Natural killer cell treated with Interleukin-12 subunit alpha and Interleukin-12 subunit beta and Interleukin-15 and Interleukin-18, amount 100 ng/mL, for 72 hours (primary cell): Measurements from ENCODE around the gene TIMM21. TPM values are rescaled to one million over a fixed set of nuclear protein-coding genes. Genes with fewer than 3 reads are reported as not detected.
A peak's percentile ranks its signal among the peaks of the same experiment; 100 is the strongest.

Experiments used
- ATAC-seq, 2 donors: fragments of 150-1000 bp; cut with Tn5 transposase in 1 of 2; sonication (Bioruptor Pico), chemical (Tn5 transposase) in 1 of 2; 2 replicates each; pipeline ENCODE4 v1.10.0; 2021
- DNase-seq: peaks from one replicate; pipeline ENCODE4 v3.0.0; 2022; ENCODE audit warnings: low spot score
- H3K27ac Mint-ChIP-seq, 2 donors: 1 replicate in 1 of 2; 2 replicates in 1 of 2; pipeline ENCODE4 v1.8.0; 2022; ENCODE audit warnings: mixed read lengths in 2 of 2, mild to moderate bottlenecking in 1 of 2, moderate library complexity in 1 of 2
- H3K27me3 Mint-ChIP-seq, 2 donors: 1 replicate in 1 of 2; 2 replicates in 1 of 2; pipeline ENCODE4 v1.8.0; 2022; ENCODE audit warnings: mixed read lengths in 2 of 2
- H3K36me3 Mint-ChIP-seq: one replicate; pipeline ENCODE4 v1.8.0; 2022; ENCODE audit warnings: mixed read lengths
- H3K4me1 Mint-ChIP-seq, 2 donors: 1 replicate in 1 of 2; 2 replicates in 1 of 2; pipeline ENCODE4 v1.8.0; 2022; ENCODE audit warnings: low read depth in 2 of 2, mixed read lengths in 2 of 2, mild to moderate bottlenecking in 1 of 2
- H3K4me3 Mint-ChIP-seq: one replicate; pipeline ENCODE4 v1.8.0; 2022; ENCODE audit warnings: mixed read lengths
- H3K9me3 Mint-ChIP-seq: 2 replicates; pipeline ENCODE4 v1.8.0; 2022; ENCODE audit warnings: mixed read lengths
- total RNA-seq, 2 donors: library from RNA; stranded (reverse); gene quantifications; one replicate each; pipeline ENCODE4 v1.2.3, GENCODE V29; 2022

TIMM21 gene, protein sequence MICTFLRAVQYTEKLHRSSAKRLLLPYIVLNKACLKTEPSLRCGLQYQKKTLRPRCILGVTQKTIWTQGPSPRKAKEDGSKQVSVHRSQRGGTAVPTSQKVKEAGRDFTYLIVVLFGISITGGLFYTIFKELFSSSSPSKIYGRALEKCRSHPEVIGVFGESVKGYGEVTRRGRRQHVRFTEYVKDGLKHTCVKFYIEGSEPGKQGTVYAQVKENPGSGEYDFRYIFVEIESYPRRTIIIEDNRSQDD
- total RNA-seq, result 10 to 100 TPM; 36.3 to 39.3 TPM

GRCh38 chr18:74147779-74148542 lies at the start of gene TIMM21, which contains the start of gene FBXO15:
Gene TIMM21 (plus strand): TSS chr18:74148523. CDS start chr18:74148809, 286 bp downstream.
Gene FBXO15 (minus strand): TSS chr18:74147834. CDS start chr18:74147785, 49 bp downstream.
- peak within 1 kb of the TSS; percentile 98 to 100 for H3K27ac Mint-ChIP-seq
- peak within 1 kb of the TSS; percentile 97 for H3K4me3 Mint-ChIP-seq
- peaks cover 8% of the 10 kb centered on the region for H3K36me3 Mint-ChIP-seq
- H3K27me3 Mint-ChIP-seq, result peaks cover 3 to 7% of the 10 kb centered on the region in 2 donors
- H3K9me3 Mint-ChIP-seq, result no peaks in the 10 kb centered on the region
- ATAC-seq (peak; percentile 95), DNase-seq (peak; percentile 96)
- H3K4me1 Mint-ChIP-seq, result peaks cover 29 to 44% of the 10 kb centered on the region in 2 donors

DNA sequence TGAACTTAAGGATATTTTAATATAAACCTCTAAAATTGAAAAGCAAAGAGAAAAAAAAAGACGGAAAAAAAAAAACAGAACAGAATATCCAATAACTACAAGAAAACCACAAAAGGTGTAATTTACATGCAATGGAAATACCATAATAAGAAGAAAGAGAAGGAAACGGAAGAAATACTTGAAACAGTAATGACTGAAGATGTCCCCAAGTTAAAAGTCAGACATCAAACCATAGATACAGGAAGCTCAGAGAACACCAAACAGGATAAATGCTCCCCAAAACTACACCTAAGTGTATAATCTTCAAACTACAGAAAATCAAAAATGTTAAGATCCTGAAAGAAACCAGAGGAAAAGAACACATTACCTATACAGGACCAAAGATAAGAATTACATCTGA lies 39.9 kb upstream of the TIMM21 start:
- DNase-seq (no peak), ATAC-seq (no peak)
- H3K27me3 Mint-ChIP-seq, result peaks cover 9 to 32% of the 10 kb centered on the region in 2 donors
- H3K9me3 Mint-ChIP-seq, result peaks cover 15% of the 10 kb centered on the region
- H3K36me3 Mint-ChIP-seq, result peaks cover 18% of the 10 kb centered on the region
- no peak overlapping the region for H3K27ac Mint-ChIP-seq
- no peak overlapping the region for H3K4me3 Mint-ChIP-seq
- H3K4me1 Mint-ChIP-seq, result peaks cover 0 to 2% of the 10 kb centered on the region in 2 donors

DNA sequence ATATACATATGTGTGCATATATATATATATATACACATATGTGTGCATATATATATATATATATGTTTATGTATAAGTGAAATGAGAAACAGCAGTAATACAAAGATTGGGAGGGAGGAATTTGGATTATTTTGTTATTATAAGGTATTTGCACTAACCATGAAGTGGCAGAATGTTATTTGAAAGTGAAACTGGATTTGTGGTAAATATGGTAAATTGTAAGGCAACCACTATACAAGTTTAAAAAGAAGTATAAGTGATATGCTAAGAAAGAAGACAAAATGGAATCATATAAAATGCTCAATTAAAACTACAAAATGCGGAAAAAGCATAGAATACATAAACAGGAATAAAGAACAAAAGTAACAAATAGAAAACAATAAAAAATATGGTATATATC lies 38.2 kb upstream of the TIMM21 start:
- H3K27ac Mint-ChIP-seq, result no peak overlapping the region
- no peak overlapping the region for H3K4me3 Mint-ChIP-seq

DNA sequence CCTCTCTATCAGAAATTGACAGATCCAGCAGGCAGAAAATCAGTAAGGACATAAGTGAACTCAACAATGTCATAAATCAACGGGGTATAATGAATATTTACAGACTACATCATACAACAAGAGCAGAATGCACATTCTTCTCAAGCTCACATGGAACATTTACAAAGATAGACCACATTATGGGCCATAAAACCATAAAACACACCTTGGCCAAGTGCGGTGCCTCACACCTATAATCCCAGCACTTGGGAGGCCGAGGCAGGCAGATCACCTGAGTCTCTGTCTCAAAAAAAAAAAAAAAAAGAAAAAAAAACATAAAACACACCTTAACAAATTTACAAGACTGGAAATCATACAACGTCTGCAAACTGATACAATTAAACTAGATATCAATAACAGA lies 37.3 kb upstream of the TIMM21 start:
- H3K4me1 Mint-ChIP-seq, result peaks cover 0 to 2% of the 10 kb centered on the region in 2 donors
- H3K4me3 Mint-ChIP-seq, result no peak overlapping the region
- peaks cover 3 to 14% of the 10 kb centered on the region in 2 donors for H3K27me3 Mint-ChIP-seq
- DNase-seq, result no peak
- H3K9me3 Mint-ChIP-seq, result peaks cover 14% of the 10 kb centered on the region
- H3K36me3 Mint-ChIP-seq, result peaks cover 15% of the 10 kb centered on the region
- no peak for ATAC-seq
- no peak overlapping the region for H3K27ac Mint-ChIP-seq

More for the DNA sequence above, 38.2 kb upstream of the TIMM21 start:
- H3K4me1 Mint-ChIP-seq, result peaks cover 0 to 2% of the 10 kb centered on the region in 2 donors
- H3K36me3 Mint-ChIP-seq, result peaks cover 15% of the 10 kb centered on the region
- H3K27me3 Mint-ChIP-seq, result peaks cover 3 to 18% of the 10 kb centered on the region in 2 donors
- ATAC-seq (no peak), DNase-seq (no peak)
- H3K9me3 Mint-ChIP-seq, result peaks cover 14% of the 10 kb centered on the region

DNA sequence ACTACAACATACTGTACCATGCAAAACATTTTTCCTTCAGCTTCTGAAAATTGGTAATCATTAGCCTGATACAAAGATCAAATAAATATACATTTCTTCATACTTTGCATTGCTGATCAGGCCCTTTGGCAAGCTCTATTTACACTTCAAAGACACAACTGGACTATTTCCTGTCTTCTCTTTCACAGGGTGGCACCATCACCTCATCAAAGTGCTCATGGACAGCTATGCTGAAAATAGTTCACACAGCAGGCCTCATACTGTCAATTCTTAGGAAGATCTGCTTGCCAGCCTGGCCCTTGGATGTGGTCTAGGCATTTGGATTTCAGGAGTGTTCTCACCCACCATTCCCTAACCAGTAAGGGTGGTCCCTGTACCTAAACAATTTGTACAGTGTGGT lies 34.6 kb upstream of the TIMM21 start:
- Mint-ChIP-seq H3K27me3 (peaks cover 0 to under 1% of the 10 kb centered on the region in 2 donors), H3K4me1 (peaks cover 0 to 2% of the 10 kb centered on the region in 2 donors), H3K27ac (no peak overlapping the region), H3K36me3 (peaks cover 4% of the 10 kb centered on the region), H3K4me3 (no peak overlapping the region), H3K9me3 (peaks cover 6% of the 10 kb centered on the region)
- ATAC-seq (no peak), DNase-seq (no peak)

DNA sequence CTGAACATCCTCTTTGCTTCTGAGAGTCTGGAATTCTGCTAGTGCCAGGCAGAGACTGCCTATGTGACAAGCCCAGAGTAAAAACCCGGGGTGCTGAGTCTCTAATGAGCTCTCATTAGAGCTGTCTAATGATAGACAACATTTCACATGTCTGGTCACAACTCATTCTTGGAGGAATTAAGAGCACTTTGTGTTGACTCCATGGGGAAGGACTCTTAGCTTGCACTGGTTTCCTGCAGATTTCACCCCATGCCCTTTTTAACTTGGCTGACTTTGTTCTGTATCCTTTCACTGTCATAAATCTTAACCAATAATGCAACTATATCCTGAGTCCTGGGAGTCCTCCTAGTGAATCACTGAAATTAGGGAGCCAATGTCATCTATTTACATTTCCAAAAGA lies 34.2 kb upstream of the TIMM21 start:
- Mint-ChIP-seq H3K4me1 (peaks cover 0 to 2% of the 10 kb centered on the region in 2 donors), H3K27ac (no peak overlapping the region), H3K9me3 (peaks cover 4% of the 10 kb centered on the region), H3K4me3 (no peak overlapping the region), H3K36me3 (peaks cover under 1% of the 10 kb centered on the region), H3K27me3 (peaks cover 0 to 1% of the 10 kb centered on the region in 2 donors)
- ATAC-seq, result no peak
- no peak for DNase-seq

DNA sequence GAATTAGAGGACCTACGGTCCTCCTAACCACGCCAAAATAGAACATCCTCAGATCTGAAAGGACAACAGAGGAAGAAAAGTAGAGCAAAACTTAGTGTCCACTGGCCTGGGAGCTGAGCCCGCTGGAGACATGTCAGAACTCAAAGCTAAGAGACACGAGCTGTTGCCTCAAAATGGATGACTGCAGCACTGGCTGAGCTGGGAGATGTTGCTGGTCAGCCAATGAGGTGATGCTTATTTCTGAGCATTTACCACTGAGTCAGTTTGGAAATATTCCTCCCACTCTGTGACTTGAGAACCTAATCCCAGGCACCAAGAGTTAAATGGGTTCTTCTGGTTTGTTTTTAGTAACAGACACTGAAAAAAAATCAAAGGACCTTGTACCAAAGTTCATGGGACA lies 33.3 kb upstream of the TIMM21 start:
- Mint-ChIP-seq H3K27ac (no peak overlapping the region), H3K27me3 (peaks cover 5 to 11% of the 10 kb centered on the region in 2 donors), H3K36me3 (no peaks in the 10 kb centered on the region), H3K4me3 (no peak overlapping the region), H3K9me3 (no peaks in the 10 kb centered on the region), H3K4me1 (peaks cover 0 to 2% of the 10 kb centered on the region in 2 donors)
- DNase-seq (no peak), ATAC-seq (no peak)

- Mint-ChIP-seq H3K4me3 (no peak overlapping the region), H3K27ac (no peak overlapping the region), H3K9me3 (no peaks in the 10 kb centered on the region), H3K36me3 (no peaks in the 10 kb centered on the region), H3K27me3 (peaks cover 12 to 25% of the 10 kb centered on the region in 2 donors), H3K4me1 (no peaks in the 10 kb centered on the region)
- DNase-seq, result no peak
- no peak for ATAC-seq
These were observed 31.4 kb upstream of the TIMM21 start for GRCh38 chr18:74116633-74117554.

GRCh38 chr18:74123200-74123599 lies 25.1 kb upstream of the TIMM21 start:
- H3K27me3 Mint-ChIP-seq, result peaks cover 20 to 52% of the 10 kb centered on the region in 2 donors

GRCh38 chr18:74124642-74125041 lies 23.7 kb upstream of the TIMM21 start:
- Mint-ChIP-seq H3K4me1 (no peaks in the 10 kb centered on the region), H3K27me3 (peaks cover 22 to 52% of the 10 kb centered on the region in 2 donors), H3K4me3 (no peak overlapping the region), H3K9me3 (no peaks in the 10 kb centered on the region), H3K27ac (no peak overlapping the region), H3K36me3 (no peaks in the 10 kb centered on the region)
- ATAC-seq (no peak), DNase-seq (no peak)

More at GRCh38 chr18:74123200-74123599, 25.1 kb upstream of the TIMM21 start:
- H3K4me3 Mint-ChIP-seq, result no peak overlapping the region
- no peaks in the 10 kb centered on the region for H3K36me3 Mint-ChIP-seq
- no peak for DNase-seq
- no peaks in the 10 kb centered on the region for H3K4me1 Mint-ChIP-seq
- no peak overlapping the region for H3K27ac Mint-ChIP-seq
- no peaks in the 10 kb centered on the region for H3K9me3 Mint-ChIP-seq
- ATAC-seq, result no peak

- Mint-ChIP-seq H3K27ac (no peak overlapping the region), H3K27me3 (peaks cover 15 to 33% of the 10 kb centered on the region in 2 donors), H3K4me1 (no peaks in the 10 kb centered on the region), H3K9me3 (no peaks in the 10 kb centered on the region), H3K36me3 (no peaks in the 10 kb centered on the region), H3K4me3 (no peak overlapping the region)
- ATAC-seq, result no peak
- DNase-seq, result no peak
These were observed 21.4 kb upstream of the TIMM21 start for GRCh38 chr18:74126684-74127655.

GRCh38 chr18:74128159-74128558 lies 20.2 kb upstream of the TIMM21 start:
- Mint-ChIP-seq H3K27ac (no peak overlapping the region), H3K9me3 (no peaks in the 10 kb centered on the region), H3K4me3 (no peak overlapping the region), H3K4me1 (no peaks in the 10 kb centered on the region), H3K27me3 (peaks cover 13 to 27% of the 10 kb centered on the region in 2 donors), H3K36me3 (no peaks in the 10 kb centered on the region)
- DNase-seq (no peak), ATAC-seq (no peak)
